Spleen (tissue), 7 donors: ENCODE measurements around the gene SEMA3E.

ENCODE experiments used
- POLR2A ChIP-seq, 3 donors: fragments of 450-650 bp; IDR thresholded peaks; one replicate each; pipeline ENCODE4 v1.5.1; 2017; ENCODE audit warnings: antibody characterized with exemption in 3 of 3, mild to moderate bottlenecking in 1 of 3
- POLR2AphosphoS5 ChIP-seq, 3 donors: sonication (generic); formaldehyde crosslinking; IDR thresholded peaks; one replicate each; pipeline ENCODE4 v1.5.1; 2017; ENCODE audit warnings: antibody characterized with exemption in 3 of 3
- TF ChIP-seq, protein P1 (sequence below), 11 experiments: fragments of 200-600 bp in 7 of 11; fragments of 450-650 bp in 4 of 11; sonication (generic) in 4 of 11; IDR thresholded peaks in 8 of 11; conservative IDR thresholded peaks in 3 of 11; 1 replicate in 7 of 11; 2 replicates in 4 of 11; pipeline versions ENCODE4 v1.4.0 to v1.8.0; 2016 to 2021; ENCODE audit warnings: antibody characterized with exemption in 11 of 11, inconsistent platforms in 4 of 11, mild to moderate bottlenecking in 1 of 11
- donor health status: DM: no; HTN: no; CAD: no; lungs with moderate emphysema.
- donor health status: DM: no; HTN: no; CAD: no.
- donor health status: DM: no; HTN: no; CAD: no.

DNA sequence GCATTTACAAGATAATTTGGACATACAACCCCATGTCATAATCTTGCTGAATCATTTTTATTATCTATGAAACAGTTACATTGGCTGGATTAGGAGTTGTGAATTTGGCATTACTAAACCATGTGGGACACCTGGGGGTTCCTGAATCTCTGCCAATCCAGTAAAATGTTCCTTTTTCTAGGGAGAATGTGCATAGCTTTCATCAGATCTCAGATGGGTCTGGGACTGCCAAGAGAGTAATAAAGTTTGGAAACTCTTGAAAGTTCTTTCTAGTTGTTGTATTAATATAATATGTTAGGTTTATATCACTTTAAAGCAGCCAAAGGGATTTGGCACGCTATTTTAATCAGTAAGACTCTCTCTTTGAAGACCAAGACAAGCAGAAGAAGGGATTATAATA, 62.7 kb downstream of the SEMA3E start:
- TF ChIP-seq, protein P1, sequence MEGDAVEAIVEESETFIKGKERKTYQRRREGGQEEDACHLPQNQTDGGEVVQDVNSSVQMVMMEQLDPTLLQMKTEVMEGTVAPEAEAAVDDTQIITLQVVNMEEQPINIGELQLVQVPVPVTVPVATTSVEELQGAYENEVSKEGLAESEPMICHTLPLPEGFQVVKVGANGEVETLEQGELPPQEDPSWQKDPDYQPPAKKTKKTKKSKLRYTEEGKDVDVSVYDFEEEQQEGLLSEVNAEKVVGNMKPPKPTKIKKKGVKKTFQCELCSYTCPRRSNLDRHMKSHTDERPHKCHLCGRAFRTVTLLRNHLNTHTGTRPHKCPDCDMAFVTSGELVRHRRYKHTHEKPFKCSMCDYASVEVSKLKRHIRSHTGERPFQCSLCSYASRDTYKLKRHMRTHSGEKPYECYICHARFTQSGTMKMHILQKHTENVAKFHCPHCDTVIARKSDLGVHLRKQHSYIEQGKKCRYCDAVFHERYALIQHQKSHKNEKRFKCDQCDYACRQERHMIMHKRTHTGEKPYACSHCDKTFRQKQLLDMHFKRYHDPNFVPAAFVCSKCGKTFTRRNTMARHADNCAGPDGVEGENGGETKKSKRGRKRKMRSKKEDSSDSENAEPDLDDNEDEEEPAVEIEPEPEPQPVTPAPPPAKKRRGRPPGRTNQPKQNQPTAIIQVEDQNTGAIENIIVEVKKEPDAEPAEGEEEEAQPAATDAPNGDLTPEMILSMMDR (IDR thresholded peaks at IDR 0.05 in 8 of 11, conservative IDR thresholded peaks at IDR 0.05 in 3 of 11): no peak
- TF ChIP-seq POLR2A (IDR thresholded peaks at IDR 0.05) (no peak), POLR2AphosphoS5 (IDR thresholded peaks at IDR 0.05) (no peak)
